Dermis blood vessel endothelial cell (primary cell): ENCODE results near the gene SULT1E1. TPM values are rescaled to one million over a fixed set of nuclear protein-coding genes. Genes with fewer than 3 reads are reported as not detected.
"Not testable (repeated sequence)": the region's sequence is repeated elsewhere in the genome, so short reads cannot be mapped to it uniquely, and the experiment has no call there.

Experiments
- DNase-seq: peaks from one replicate; pipeline ENCODE4 v3.0.0; 2010
- total RNA-seq: library from RNA; depleted of rRNA; stranded (reverse); fragments of >200 nt; gene quantifications from 2 replicates; pipeline ENCODE4 v1.2.3, GENCODE V29; 2014

Gene SULT1E1
- total RNA-seq, 1 donor from 2014 or later = 2.4 TPM

DNA sequence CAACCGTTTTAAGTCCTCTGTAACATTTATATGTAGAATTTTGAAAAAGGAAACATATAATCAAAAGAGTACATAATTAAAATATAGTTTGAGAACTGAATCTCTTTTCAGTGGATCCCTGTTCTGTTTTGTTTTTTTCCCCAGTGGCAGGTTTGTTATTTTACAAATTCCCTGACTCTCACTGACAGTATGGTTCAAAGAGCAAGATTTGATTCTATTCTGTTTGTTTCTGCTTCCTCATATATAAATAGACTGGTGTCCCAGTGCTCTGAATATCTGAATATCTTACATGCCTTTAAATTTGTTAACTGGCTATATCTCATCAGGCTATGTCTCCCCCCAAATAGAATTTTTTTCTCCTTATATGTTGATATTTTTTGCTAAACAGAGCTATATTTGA lies 16.6 kb downstream of the SULT1E1 start:
- DNase-seq = no peak

- no peak for DNase-seq
These were observed 21.0 kb downstream of the SULT1E1 start for GRCh38 chr4:69838977-69839376.

GRCh38 chr4:69836287-69836686 lies 23.7 kb downstream of the SULT1E1 start:
- DNase-seq = peak; percentile 29

GRCh38 chr4:69835766-69836165 lies 24.2 kb downstream of the SULT1E1 start:
- no peak for DNase-seq

DNA sequence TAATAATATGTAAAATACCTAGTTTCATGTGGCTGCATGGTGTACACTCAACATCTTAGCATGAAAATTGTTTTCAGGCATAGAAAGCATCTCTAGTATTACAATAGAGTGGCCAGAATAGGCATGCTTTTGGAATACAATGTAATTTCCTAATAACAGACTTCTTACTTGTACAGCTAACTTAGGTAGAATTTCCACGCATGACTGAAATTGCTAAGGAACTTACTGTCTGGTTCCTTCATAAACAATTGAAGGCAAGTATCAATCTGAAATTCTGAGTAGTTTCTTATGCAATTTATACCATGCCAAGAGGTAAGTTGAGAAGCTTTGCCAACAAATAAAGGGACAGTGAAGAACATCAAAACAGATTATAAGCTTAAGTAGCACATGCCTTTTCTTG lies 26.7 kb downstream of the SULT1E1 start:
- DNase-seq = no peak

DNA sequence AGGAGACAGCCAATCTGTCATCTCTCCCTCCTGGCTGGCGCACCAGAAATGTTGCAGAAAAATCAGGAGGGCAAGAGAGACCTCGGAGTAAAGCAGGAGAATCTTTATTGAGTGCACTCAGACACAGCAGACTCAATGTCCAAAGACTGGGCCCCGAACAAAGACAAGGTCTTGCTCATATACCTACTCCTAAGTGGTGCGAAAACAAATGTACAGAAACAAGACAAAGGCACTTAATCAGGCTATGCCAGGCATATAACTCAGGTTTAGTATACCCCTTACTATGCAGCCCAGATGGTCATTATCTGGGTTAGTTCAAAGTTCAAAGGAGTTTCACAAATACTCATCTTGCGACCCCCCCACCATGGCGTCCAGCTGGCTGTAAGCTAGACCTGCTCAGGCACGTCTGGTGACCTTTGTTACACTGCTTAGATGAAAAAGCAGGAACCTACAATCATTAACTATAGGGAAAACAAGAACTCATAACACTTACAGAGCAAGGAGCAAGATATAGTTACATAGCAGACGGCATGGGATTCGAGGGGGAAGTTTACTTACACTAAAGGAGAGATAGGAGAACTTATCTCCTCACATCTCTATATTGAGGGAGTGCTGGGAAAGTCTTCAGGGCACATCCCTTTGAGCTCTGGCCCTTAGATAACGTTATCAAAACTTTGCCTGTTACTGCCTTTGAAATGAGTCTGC lies 27.5 kb downstream of the SULT1E1 start:
- no peak for DNase-seq

- DNase-seq = no peak
These were observed 28.2 kb downstream of the SULT1E1 start for GRCh38 chr4:69831646-69832325.

DNA sequence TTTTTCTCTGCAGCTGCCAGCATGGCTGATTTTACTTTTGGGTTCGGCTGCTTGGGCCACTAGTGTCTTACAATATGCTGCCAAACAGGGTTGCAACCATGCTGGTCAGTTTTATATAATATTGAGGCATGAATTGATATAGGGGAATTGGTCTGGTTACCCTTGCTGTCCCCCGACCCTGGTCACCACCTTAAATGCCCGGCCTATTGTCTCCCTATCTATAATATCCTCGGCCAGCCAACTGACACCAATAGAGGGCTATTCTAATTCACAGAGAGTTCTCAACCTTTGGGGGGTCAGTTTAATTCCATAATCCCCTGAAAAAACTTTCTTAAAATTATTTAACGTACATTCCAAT lies 28.7 kb downstream of the SULT1E1 start:
- no peak for DNase-seq

DNA sequence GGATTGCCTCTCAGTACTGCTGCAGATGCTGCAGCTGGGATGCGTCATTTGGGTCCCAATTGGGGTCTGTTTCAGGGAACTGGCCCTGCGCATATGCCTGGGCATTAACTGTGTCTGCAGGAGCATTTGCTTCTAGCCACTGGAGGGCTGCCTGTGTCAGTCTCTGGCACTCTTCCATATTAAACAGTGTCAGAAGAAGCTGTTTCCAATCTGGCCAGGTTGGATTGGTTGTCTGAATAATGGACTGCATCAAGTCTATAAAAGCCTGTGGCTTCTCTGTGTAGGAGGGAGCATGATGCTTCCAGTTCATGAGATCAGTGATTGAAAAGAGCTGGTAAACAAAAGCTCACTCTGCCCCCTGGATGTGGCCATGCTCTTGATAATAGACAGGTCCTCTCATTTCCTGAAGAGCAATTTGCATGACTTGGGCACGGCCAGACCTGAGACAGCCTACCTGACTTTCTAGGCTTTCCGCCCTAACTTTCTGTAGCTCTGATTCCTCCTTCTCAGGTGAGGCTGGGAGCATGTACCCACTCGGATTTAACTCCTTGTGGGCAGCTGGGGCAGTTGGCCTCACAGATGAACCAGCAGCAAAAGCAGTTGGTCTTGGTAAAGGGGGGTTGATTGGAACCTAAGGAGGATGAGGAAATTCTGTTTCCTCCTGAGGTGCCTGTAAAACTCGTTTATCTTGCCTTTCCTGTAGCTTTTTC lies 29.2 kb downstream of the SULT1E1 start:
- DNase-seq = peak; percentile 45

DNA sequence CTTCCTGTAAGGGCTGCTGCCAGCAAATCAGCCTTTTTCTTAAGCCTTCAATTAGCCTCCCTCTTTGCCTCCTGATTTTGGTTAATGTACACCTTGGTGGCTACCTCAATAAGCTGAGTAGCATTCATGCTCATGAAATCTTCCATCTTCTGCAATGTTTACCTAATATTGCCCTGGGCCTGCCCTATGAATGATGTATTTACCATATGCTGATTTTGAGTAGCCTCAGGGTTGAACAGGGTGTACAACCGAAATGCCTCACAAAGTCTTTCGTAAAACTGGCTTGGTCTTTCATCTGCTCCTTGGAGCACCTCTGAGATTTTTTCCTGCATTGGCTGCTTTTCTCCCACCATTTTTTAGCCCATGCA lies 29.8 kb downstream of the SULT1E1 start:
- no peak for DNase-seq

- DNase-seq = no peak
These were observed 30.3 kb downstream of the SULT1E1 start for GRCh38 chr4:69829678-69830077.

DNA sequence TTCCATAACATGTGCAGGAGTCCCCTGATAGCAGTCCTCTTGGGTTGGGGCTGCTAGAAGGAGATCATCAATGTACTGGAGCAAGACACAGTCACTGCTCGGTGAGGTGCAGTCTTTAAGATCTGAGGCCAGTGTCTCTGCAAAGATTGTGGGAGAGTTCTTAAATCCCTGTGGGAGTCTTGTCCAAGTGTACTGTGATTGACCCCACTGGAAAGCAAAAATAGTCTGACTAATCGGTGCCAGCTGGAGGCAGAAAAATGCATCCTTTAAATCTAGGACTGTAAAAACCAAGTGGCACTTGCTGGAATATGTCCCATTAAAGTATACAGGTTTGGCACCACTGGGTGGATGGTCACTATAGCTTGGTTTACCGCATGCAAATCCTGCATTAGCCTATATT lies 31.1 kb downstream of the SULT1E1 start:
- no peak for DNase-seq

DNA sequence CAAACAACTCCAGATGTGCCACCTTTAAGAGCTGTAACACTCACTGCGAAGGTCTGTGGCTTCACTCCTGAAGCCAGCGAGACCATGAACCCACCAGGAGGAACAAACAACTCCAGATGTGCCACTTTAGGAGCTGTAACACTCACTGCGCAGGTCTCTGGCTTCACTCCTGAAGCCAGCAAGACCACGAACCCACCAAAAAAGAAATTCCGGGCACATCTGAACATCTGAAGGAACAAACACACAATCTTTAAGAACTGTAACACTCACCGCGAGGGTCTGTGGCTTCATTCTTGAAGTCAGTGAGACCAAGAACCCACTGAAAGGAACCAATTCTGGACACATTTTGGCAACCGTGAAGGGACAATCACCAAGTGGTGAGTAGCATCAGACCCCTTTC lies 34.9 kb downstream of the SULT1E1 start:
- DNase-seq = not testable (repeated sequence)

- peak; percentile 59 for DNase-seq
These were observed 36.3 kb downstream of the SULT1E1 start for GRCh38 chr4:69823481-69824186.

DNA sequence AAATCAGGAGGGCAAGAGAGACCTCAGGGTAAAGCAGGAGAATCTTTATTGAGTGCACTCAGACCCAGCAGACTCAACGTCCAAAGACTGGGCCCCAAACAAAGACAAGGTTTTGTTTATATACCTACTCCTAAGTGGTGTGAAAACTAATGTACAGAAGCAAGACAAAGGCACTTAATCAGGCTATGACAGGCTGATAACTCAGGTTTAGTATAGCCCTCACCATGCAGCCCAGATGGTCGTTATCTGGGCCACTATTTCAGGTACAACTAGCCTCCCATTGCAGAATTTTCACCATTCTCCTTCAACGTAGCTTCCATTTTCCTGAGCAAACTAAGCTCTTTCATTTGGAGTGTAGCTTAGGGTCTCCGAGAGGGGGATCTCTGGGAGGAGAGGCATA lies 36.9 kb downstream of the SULT1E1 start:
- DNase-seq = no peak

- no peak for DNase-seq
These were observed 37.7 kb downstream of the SULT1E1 start for GRCh38 chr4:69822198-69822597.

DNA sequence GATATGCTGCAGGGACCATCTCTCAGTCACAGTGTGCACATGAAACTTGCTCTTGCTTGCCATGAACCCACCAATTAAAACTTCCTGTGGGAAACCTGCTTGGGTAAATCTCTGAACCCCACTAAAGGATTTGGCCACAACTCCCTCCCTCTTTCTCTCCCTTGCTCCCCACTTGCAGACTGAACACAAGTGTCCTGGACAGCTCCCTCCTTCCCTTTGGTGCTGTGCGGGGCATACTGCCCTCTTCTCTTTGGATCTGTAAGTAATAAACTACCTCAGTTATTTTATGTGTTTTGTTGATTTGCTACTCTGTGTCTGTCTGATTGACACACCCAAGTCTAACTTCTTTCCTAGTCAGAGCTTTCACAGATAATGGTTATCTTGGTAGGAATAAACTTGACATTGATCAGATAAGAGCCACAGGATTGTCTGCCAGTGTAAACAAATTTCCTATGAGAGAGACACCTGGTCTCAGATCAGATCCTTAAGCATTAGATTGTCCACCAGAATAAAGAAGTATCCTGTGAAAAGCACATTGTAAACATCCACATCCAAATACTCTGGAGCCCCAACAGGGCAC lies 41.8 kb downstream of the SULT1E1 start:
- DNase-seq = no peak

- DNase-seq = no peak
These were observed 43.7 kb downstream of the SULT1E1 start for GRCh38 chr4:69816236-69816635.

- DNase-seq = no peak
These were observed 46.3 kb downstream of the SULT1E1 start for GRCh38 chr4:69813628-69814027.

DNA sequence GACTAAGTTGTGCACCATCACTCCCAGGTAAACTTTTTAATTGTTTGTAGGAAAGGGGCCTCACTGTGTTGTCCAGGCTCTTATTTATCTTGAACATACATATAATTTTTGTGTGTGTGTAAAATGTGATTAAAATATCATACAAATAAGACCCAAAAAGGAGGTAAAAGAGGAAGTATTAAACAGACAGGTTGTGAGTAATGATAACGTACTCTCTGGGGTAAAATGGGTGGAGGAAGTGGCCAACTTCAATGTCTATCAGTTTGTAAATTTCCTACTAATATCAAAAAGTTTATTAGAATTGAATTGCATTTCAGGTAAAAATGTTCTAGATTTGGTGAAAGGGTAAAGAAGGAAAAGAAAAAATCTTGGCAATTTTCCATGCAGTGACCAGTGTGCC lies 48.8 kb downstream of the SULT1E1 start:
- DNase-seq = no peak

DNA sequence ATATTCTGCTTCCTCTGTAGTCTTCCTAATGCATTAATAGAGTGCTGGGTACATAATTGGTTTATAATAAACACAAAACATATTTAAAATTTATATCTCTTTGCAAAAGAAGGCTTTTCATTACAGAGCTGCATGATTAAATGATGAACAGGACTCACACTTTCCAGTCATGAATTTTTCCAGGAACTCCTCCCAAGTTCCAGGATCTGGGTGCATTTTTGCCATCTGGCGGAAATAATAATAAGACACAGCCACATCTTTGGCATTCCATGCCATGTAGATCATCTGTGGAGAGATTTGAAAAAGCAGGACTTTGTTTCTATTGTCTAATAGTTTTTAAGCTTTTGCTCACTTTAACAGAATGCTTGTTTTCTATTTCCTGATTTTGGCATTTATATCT lies 59.3 kb downstream of the SULT1E1 start:
- peak; percentile 81 for DNase-seq

- DNase-seq = no peak
These were observed 60.6 kb downstream of the SULT1E1 start for GRCh38 chr4:69799337-69799736.

- DNase-seq = no peak
These were observed 66.2 kb downstream of the SULT1E1 start for GRCh38 chr4:69793732-69794131.
